ENCODE results near the gene RFLNA.

The RFLNA gene

DNA sequence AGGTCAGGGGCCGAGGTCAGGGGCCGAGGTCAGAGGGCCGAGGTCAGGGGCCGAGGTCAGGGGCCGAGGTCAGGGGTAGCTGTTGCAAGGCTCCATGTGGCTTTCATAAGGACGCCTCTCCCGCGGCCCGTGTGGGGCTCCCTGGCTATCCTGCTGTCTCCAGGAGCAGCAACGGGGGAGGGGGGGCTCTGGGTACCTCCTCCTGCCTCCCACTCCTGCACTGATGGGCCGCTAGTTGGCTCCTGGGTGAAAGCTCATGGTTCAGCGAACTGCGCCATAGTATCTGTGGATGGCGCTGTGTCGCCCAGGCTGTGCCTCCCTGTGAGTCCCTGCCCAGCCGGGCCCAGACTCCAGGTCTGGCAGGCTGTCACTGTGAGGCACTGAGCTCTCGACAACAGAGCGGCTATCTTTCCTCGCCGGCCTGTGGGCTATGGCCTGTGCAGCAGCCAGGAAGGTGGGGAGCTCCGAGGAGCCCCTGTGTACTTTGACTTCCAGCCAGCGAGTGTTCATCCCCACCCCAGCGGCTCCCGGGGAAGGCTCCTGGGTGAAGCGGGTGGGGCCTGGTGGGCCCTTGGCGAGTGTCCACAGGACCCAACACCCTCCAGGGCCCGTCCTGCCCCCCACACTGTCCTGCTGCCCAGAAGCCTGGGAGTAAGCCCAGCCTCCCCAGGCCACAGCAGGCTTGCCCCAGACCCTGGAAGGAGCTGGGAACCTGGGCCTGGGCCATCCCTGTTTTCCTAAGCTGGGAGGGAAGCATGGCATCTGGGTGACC, 8.1 kb downstream of the RFLNA start:
- TF ChIP-seq, protein P1, sequence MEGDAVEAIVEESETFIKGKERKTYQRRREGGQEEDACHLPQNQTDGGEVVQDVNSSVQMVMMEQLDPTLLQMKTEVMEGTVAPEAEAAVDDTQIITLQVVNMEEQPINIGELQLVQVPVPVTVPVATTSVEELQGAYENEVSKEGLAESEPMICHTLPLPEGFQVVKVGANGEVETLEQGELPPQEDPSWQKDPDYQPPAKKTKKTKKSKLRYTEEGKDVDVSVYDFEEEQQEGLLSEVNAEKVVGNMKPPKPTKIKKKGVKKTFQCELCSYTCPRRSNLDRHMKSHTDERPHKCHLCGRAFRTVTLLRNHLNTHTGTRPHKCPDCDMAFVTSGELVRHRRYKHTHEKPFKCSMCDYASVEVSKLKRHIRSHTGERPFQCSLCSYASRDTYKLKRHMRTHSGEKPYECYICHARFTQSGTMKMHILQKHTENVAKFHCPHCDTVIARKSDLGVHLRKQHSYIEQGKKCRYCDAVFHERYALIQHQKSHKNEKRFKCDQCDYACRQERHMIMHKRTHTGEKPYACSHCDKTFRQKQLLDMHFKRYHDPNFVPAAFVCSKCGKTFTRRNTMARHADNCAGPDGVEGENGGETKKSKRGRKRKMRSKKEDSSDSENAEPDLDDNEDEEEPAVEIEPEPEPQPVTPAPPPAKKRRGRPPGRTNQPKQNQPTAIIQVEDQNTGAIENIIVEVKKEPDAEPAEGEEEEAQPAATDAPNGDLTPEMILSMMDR (IDR thresholded peaks at IDR 0.05; ENCODE audit: unreplicated experiment in 3 of 3), result no peak
- H3K27ac Mint-ChIP-seq, result no peak overlapping the region
- no peak overlapping the region for H3K4me3 Mint-ChIP-seq
- H3K4me1 Mint-ChIP-seq, result no peaks in the 10 kb centered on the region
- no peaks in the 10 kb centered on the region for H3K9me3 Mint-ChIP-seq
- H3K36me3 Mint-ChIP-seq (ENCODE audit: low read depth), result peaks cover 9% of the 10 kb centered on the region
- peaks cover 23% of the 10 kb centered on the region for H3K27me3 Mint-ChIP-seq (ENCODE audit: low read depth)

DNA sequence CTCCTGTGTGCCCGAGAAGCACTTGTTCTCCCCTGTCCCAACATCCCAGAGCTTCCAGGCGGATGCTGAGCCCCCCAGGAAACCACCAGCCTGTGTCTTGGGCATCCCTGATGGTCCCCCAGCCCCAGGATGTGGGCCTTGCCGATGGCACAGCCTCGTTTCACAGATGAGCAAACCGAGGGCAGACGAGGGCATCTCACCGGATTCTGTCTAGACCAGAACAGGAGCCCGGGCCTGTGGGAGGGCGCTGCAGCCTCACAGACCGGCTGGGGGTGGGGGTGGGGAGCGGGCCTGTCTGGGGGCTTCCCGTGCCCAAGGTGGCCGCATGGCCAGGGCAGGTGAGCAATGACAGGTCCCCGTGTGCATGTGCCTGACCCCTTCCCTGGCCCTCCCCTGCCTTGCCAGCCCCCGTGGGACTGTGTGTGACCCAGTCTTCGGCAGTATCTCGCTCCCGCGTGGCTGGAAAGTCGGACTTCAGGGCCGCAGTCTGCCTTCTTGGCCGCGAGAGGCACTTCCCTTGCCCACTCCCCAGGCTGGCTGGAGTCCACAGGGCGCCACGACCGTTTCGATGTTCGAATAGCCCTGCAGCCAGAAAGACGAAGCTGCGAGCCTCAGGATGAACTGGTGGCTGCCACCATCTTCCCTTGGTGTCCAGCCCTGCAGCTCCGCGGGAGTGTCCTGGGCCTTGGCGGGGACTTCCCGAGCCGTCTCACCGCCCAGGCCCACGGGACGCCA, 8.9 kb downstream of the RFLNA start:
- no peaks in the 10 kb centered on the region for H3K4me1 Mint-ChIP-seq
- peaks cover 19% of the 10 kb centered on the region for H3K27me3 Mint-ChIP-seq (ENCODE audit: low read depth)
- no peak overlapping the region for H3K4me3 Mint-ChIP-seq
- no peaks in the 10 kb centered on the region for H3K9me3 Mint-ChIP-seq
- TF ChIP-seq, protein P1 (IDR thresholded peaks at IDR 0.05; ENCODE audit: unreplicated experiment in 3 of 3), result no peak
- H3K27ac Mint-ChIP-seq, result no peak overlapping the region
- H3K36me3 Mint-ChIP-seq (ENCODE audit: low read depth), result peaks cover 4% of the 10 kb centered on the region

DNA sequence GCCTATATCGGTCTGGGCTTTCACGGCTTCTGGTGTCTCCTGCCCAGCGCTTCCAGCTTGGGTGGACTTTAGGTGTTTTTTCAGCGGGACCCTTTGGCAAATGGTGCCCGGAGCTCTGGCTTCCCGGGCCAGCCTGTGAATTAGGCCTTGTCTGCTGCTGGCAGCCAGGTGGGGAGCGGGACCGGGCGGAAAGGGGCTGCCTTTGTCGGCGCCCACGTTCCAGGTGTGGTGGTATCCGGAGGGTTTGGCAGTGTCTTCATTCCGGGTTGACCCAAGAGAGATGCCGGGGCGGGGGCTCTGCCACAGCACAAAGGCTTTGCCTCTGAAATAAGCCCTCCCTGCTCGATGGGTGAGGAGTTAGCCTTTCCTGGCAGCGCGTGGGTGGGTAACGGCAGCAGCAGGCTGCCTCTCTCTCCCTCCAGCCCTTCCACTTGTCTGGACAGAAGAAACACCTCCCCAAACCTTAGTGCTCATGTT, 9.5 kb downstream of the RFLNA start:
- H3K4me1 Mint-ChIP-seq, result no peaks in the 10 kb centered on the region
- H3K4me3 Mint-ChIP-seq, result no peak overlapping the region
- TF ChIP-seq, protein P1 (IDR thresholded peaks at IDR 0.05; ENCODE audit: unreplicated experiment in 3 of 3), result no peak
- no peak overlapping the region for H3K27ac Mint-ChIP-seq
- H3K36me3 Mint-ChIP-seq (ENCODE audit: low read depth), result peaks cover 4% of the 10 kb centered on the region
- no peaks in the 10 kb centered on the region for H3K9me3 Mint-ChIP-seq
- H3K27me3 Mint-ChIP-seq (ENCODE audit: low read depth), result peaks cover 19% of the 10 kb centered on the region

DNA sequence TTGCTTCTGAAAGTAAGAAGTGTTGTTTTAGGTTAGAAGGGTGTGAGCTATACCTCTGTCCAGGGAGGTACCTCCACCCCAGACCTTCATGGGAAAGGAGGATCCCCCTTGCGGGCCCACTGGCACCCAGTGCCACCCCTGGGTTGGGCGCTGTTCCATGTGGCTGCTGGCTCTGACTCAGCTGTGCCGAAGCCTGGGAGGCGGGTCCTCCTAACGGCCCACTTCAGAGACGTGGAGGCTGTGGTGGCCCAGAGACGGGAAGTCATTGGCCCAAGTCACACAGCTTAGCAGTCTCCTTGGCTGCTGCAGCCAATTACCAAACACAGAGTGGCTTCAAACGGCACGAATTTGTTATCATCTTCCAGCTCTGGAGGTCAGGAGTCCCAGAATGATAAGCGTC, 10.2 kb downstream of the RFLNA start:
- Mint-ChIP-seq H3K36me3 (ENCODE audit: low read depth) (peaks cover 4% of the 10 kb centered on the region), H3K4me3 (no peak overlapping the region), H3K4me1 (no peaks in the 10 kb centered on the region), H3K27me3 (ENCODE audit: low read depth) (peaks cover 14% of the 10 kb centered on the region), H3K27ac (no peak overlapping the region), H3K9me3 (no peaks in the 10 kb centered on the region)
- TF ChIP-seq, protein P1 (IDR thresholded peaks at IDR 0.05; ENCODE audit: unreplicated experiment in 3 of 3), result no peak

DNA sequence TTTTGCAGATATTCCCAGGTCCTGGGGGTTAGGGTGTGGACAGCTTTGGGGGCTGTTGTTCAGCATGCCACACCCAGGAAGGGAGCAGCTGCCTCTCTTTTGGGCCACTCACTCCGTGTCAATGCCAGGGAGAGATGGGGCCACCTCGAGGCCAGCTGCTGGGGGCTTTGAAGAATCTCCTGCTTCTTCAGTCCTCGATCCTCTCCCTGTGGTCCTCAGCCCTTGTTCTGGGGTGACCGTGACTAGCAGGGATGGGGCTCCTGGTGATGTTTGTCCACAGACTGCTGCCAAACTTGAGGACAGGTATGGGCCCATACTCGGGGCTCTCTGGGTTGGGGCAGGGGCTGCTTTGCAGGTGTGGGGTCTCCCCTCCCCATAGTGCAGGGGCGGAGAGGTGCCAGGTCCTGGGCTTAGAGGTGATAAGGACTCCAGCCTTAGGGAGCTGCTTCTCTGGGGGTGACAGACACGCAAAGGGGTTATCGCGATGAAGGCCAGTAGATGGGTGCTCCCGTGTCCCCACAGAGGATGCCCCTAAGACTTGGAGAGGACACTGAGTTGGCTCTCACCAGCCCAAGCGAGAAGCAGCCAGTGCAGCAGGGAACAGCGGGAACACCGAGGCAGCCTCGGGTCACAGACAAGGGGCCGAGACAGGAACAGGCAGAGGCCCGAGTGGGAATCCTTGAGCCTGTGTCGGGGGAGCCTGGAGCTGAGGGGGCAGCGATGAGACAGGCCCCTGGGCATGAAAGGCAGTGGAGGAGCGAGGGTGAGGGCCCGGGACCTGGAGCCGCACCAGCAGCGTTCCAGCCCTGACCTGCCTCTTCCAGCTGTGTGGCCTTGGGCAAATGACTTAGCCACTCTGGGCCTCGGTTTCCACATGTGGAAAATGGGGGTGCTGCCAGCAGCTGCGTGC, 11.1 kb downstream of the RFLNA start:
- no peaks in the 10 kb centered on the region for H3K4me1 Mint-ChIP-seq
- TF ChIP-seq, protein P1 (IDR thresholded peaks at IDR 0.05; ENCODE audit: unreplicated experiment in 3 of 3), result no peak
- peaks cover 7% of the 10 kb centered on the region for H3K27me3 Mint-ChIP-seq (ENCODE audit: low read depth)
- no peaks in the 10 kb centered on the region for H3K9me3 Mint-ChIP-seq
- H3K4me3 Mint-ChIP-seq, result no peak overlapping the region
- H3K36me3 Mint-ChIP-seq (ENCODE audit: low read depth), result no peaks in the 10 kb centered on the region
- H3K27ac Mint-ChIP-seq, result no peak overlapping the region
